ENCODE results near the gene THSD4.
A peak's percentile ranks its signal among the peaks of the same experiment; 100 is the strongest.

THSD4 gene

GRCh38 chr15:71800190-71800589 lies 684.9 kb downstream of the THSD4 start:
- no peaks in the 10 kb centered on the region for H3K9me3 ChIP-seq (replicated peaks; ENCODE audit: insufficient read depth, low read length)
- H3K27ac ChIP-seq (ENCODE audit: low read length), result no peak overlapping the region
- no peak for TF ChIP-seq EZH2phosphoT487 (IDR thresholded peaks at IDR 0.05; ENCODE audit: low read length)
- no peak for TF ChIP-seq EZH2 (optimal IDR thresholded peaks at IDR 0.05; ENCODE audit: low read depth, low read length)
- TF ChIP-seq CTCF (IDR thresholded peaks at IDR 0.05; ENCODE audit: low read length), result no peak
- no peak overlapping the region for H2AFZ ChIP-seq (ENCODE audit: low read length)
- no peaks in the 10 kb centered on the region for H3K27me3 ChIP-seq (replicated peaks; ENCODE audit: insufficient read depth, low read length)
- no peaks in the 10 kb centered on the region for H3K4me1 ChIP-seq (ENCODE audit: low read length)
- H3K79me2 ChIP-seq (ENCODE audit: low read length), result no peaks in the 10 kb centered on the region
- no peak overlapping the region for H3K9ac ChIP-seq (ENCODE audit: low read length)
- no peaks in the 10 kb centered on the region for H3K9me2 ChIP-seq (replicated peaks; ENCODE audit: insufficient read depth, low read length)
- H3K4me3 ChIP-seq (ENCODE audit: low read length), result no peak overlapping the region
- H3F3A ChIP-seq (ENCODE audit: insufficient read depth, low read length), result peaks cover 3% of the 10 kb centered on the region; the same call in 1 of the 2 replicates
- no peaks in the 10 kb centered on the region for H3K36me3 ChIP-seq (replicated peaks; ENCODE audit: insufficient read depth, low read length)
- no peak for DNase-seq
- no peaks in the 10 kb centered on the region for H4K20me1 ChIP-seq (ENCODE audit: insufficient read depth, low read length)
- H3K4me2 ChIP-seq (ENCODE audit: low read depth, low read length), result no peak overlapping the region

- no peak overlapping the region for H3K4me3 ChIP-seq (ENCODE audit: low read length)
- H3K9ac ChIP-seq (ENCODE audit: low read length), result no peak overlapping the region
- no peaks in the 10 kb centered on the region for H3K9me2 ChIP-seq (replicated peaks; ENCODE audit: insufficient read depth, low read length)
- H3F3A ChIP-seq (ENCODE audit: insufficient read depth, low read length), result peaks cover 3% of the 10 kb centered on the region; the same call in 1 of the 2 replicates
- no peaks in the 10 kb centered on the region for H3K79me2 ChIP-seq (ENCODE audit: low read length)
- H2AFZ ChIP-seq (ENCODE audit: low read length), result no peak overlapping the region
- H3K9me3 ChIP-seq (replicated peaks; ENCODE audit: insufficient read depth, low read length), result no peaks in the 10 kb centered on the region
- H4K20me1 ChIP-seq (ENCODE audit: insufficient read depth, low read length), result no peaks in the 10 kb centered on the region
- no peaks in the 10 kb centered on the region for H3K27me3 ChIP-seq (replicated peaks; ENCODE audit: insufficient read depth, low read length)
- H3K36me3 ChIP-seq (replicated peaks; ENCODE audit: insufficient read depth, low read length), result no peaks in the 10 kb centered on the region
- H3K4me2 ChIP-seq (ENCODE audit: low read depth, low read length), result no peak overlapping the region
- no peak overlapping the region for H3K27ac ChIP-seq (ENCODE audit: low read length)
- DNase-seq, result peak; percentile 53
- peak; percentile 65 for TF ChIP-seq CTCF (IDR thresholded peaks at IDR 0.05; ENCODE audit: low read length)
- TF ChIP-seq EZH2 (optimal IDR thresholded peaks at IDR 0.05; ENCODE audit: low read depth, low read length), result no peak
- no peak for TF ChIP-seq EZH2phosphoT487 (IDR thresholded peaks at IDR 0.05; ENCODE audit: low read length)
- H3K4me1 ChIP-seq (ENCODE audit: low read length), result no peaks in the 10 kb centered on the region
These were observed 685.8 kb downstream of the THSD4 start for GRCh38 chr15:71800835-71801745.

- Histone ChIP-seq H3K9me3 (replicated peaks; ENCODE audit: insufficient read depth, low read length) (no peaks in the 10 kb centered on the region), H3K4me1 (ENCODE audit: low read length) (no peaks in the 10 kb centered on the region), H3K27ac (ENCODE audit: low read length) (no peak overlapping the region), H3K79me2 (ENCODE audit: low read length) (no peaks in the 10 kb centered on the region), H3K27me3 (replicated peaks; ENCODE audit: insufficient read depth, low read length) (no peaks in the 10 kb centered on the region), H2AFZ (ENCODE audit: low read length) (no peak overlapping the region), H3K9ac (ENCODE audit: low read length) (no peak overlapping the region), H3F3A (ENCODE audit: insufficient read depth, low read length) (peaks cover 3% of the 10 kb centered on the region; the same call in 1 of the 2 replicates), H4K20me1 (ENCODE audit: insufficient read depth, low read length) (no peaks in the 10 kb centered on the region), H3K4me2 (ENCODE audit: low read depth, low read length) (no peak overlapping the region), H3K9me2 (replicated peaks; ENCODE audit: insufficient read depth, low read length) (no peaks in the 10 kb centered on the region), H3K4me3 (ENCODE audit: low read length) (no peak overlapping the region), H3K36me3 (replicated peaks; ENCODE audit: insufficient read depth, low read length) (no peaks in the 10 kb centered on the region)
- DNase-seq, result no peak
- no peak for TF ChIP-seq EZH2phosphoT487 (IDR thresholded peaks at IDR 0.05; ENCODE audit: low read length)
- TF ChIP-seq CTCF (IDR thresholded peaks at IDR 0.05; ENCODE audit: low read length), result no peak
- no peak for TF ChIP-seq EZH2 (optimal IDR thresholded peaks at IDR 0.05; ENCODE audit: low read depth, low read length)
These were observed 686.8 kb downstream of the THSD4 start for GRCh38 chr15:71801935-71802655.

Data from MM.1S (cell line).